ENCODE results near the gene TMPRSS4. TPM values are rescaled to one million over a fixed set of nuclear protein-coding genes. Genes with fewer than 3 reads are reported as not detected.

The TMPRSS4 gene
- total and polyA plus RNA-seq, 4 donors: 0.08 to 0.33 (median 0.24) TPM; not detected in 1

DNA sequence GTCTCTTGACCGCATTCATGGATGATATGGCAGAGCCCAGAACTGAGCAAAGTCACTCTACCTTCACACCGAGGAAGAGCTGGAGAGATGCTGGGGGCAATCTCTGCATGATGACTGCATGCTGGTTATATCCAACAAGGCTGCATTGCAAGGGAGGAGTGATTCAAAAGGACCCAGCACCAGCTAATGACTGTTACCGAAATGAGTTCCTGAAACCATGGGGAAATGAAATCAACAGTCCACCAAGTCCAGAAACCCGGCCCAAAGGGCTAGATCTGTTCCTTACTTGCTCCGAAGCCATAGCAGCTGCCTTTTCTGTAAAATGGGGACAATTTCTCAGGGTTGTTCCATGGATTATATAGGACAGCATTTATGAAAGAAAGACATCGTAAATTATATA lies 11.1 kb downstream of the TMPRSS4 start:
- Histone ChIP-seq H3K36me3 (ENCODE audit: control insufficient read depth in 4 of 4, insufficient read depth in 3 of 4, low read depth in 1 of 4, low read length in 3 of 4) (no peaks in the 10 kb centered on the region), H3K9me3 (ENCODE audit: control insufficient read depth in 4 of 4, low read length in 3 of 4) (peaks cover 2 to 18% (median 15%) of the 10 kb centered on the region in 4 donors), H3K4me1 (ENCODE audit: control insufficient read depth in 4 of 4, insufficient read depth in 4 of 4, low read length in 3 of 4) (peaks cover 0 to 1% (median 0%) of the 10 kb centered on the region in 4 donors), H3K4me3 (ENCODE audit: low read depth in 1 of 3, low read length in 3 of 3) (no peak overlapping the region), H3K9ac (ENCODE audit: low read depth in 1 of 2, low read length in 2 of 2) (no peak overlapping the region), H3K27me3 (ENCODE audit: control insufficient read depth in 4 of 4, insufficient read depth in 4 of 4, low read length in 3 of 4) (no peaks in the 10 kb centered on the region), H3K27ac (ENCODE audit: low read depth in 1 of 2, low read length in 2 of 2) (no peak overlapping the region)
- WGBS: 87% methylated on average over 6 of the region's 6 CpGs
- TF ChIP-seq ZBTB33 (IDR thresholded peaks at IDR 0.05): no peak
- TF ChIP-seq YY1 (IDR thresholded peaks at IDR 0.05): no peak
- no peak for TF ChIP-seq TAF1 (conservative IDR thresholded peaks at IDR 0.05)
- TF ChIP-seq, protein P1, sequence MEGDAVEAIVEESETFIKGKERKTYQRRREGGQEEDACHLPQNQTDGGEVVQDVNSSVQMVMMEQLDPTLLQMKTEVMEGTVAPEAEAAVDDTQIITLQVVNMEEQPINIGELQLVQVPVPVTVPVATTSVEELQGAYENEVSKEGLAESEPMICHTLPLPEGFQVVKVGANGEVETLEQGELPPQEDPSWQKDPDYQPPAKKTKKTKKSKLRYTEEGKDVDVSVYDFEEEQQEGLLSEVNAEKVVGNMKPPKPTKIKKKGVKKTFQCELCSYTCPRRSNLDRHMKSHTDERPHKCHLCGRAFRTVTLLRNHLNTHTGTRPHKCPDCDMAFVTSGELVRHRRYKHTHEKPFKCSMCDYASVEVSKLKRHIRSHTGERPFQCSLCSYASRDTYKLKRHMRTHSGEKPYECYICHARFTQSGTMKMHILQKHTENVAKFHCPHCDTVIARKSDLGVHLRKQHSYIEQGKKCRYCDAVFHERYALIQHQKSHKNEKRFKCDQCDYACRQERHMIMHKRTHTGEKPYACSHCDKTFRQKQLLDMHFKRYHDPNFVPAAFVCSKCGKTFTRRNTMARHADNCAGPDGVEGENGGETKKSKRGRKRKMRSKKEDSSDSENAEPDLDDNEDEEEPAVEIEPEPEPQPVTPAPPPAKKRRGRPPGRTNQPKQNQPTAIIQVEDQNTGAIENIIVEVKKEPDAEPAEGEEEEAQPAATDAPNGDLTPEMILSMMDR (IDR thresholded peaks at IDR 0.05; ENCODE audit: low read depth, low read length, missing input control): no peak
- TF ChIP-seq ATF3 (IDR thresholded peaks at IDR 0.05): no peak
- no peak for TF ChIP-seq FOXA2 (IDR thresholded peaks at IDR 0.05)
- TF ChIP-seq GABPA (IDR thresholded peaks at IDR 0.05 in 1 of 2, conservative IDR thresholded peaks at IDR 0.05 in 1 of 2): no peak
- no peak for DNase-seq (ENCODE audit: low spot score)

DNA sequence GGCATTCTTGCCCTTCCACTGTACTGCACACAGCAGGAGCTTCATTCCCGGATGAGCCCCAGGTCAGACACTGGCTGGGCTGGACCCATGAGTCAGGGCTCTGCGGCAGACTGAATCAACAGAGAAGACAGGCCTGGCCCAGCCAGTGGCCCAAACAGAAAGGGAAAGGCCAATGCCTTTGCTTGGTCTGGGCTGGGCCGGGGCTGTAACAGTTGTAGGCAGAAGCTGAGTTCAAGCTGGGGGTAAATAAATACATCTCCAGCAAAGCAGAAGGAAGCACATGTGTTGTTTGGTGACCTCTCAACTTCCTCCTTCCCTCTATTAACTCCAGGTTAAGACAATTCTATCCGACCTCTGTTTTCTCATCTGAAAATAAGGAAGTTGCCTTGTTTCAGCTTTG lies 11.7 kb downstream of the TMPRSS4 start:
- Histone ChIP-seq H3K9me3 (ENCODE audit: control insufficient read depth in 4 of 4, low read length in 3 of 4) (peaks cover 2 to 18% (median 15%) of the 10 kb centered on the region in 4 donors), H3K4me3 (ENCODE audit: low read depth in 1 of 3, low read length in 3 of 3) (no peak overlapping the region), H3K36me3 (ENCODE audit: control insufficient read depth in 4 of 4, insufficient read depth in 3 of 4, low read depth in 1 of 4, low read length in 3 of 4) (no peaks in the 10 kb centered on the region), H3K9ac (ENCODE audit: low read depth in 1 of 2, low read length in 2 of 2) (no peak overlapping the region), H3K4me1 (ENCODE audit: control insufficient read depth in 4 of 4, insufficient read depth in 4 of 4, low read length in 3 of 4) (peaks cover 0 to 1% (median 0%) of the 10 kb centered on the region in 4 donors), H3K27me3 (ENCODE audit: control insufficient read depth in 4 of 4, insufficient read depth in 4 of 4, low read length in 3 of 4) (no peaks in the 10 kb centered on the region), H3K27ac (ENCODE audit: low read depth in 1 of 2, low read length in 2 of 2) (no peak overlapping the region)
- TF ChIP-seq RXRA (IDR thresholded peaks at IDR 0.05): peak; percentile 21 to 26
- no peak for TF ChIP-seq GABPA (IDR thresholded peaks at IDR 0.05 in 1 of 2, conservative IDR thresholded peaks at IDR 0.05 in 1 of 2)
- no peak for TF ChIP-seq ATF3 (IDR thresholded peaks at IDR 0.05)
- DNase-seq (ENCODE audit: low spot score): no peak
- WGBS: 69% methylated on average over 4 of the region's 4 CpGs

DNA sequence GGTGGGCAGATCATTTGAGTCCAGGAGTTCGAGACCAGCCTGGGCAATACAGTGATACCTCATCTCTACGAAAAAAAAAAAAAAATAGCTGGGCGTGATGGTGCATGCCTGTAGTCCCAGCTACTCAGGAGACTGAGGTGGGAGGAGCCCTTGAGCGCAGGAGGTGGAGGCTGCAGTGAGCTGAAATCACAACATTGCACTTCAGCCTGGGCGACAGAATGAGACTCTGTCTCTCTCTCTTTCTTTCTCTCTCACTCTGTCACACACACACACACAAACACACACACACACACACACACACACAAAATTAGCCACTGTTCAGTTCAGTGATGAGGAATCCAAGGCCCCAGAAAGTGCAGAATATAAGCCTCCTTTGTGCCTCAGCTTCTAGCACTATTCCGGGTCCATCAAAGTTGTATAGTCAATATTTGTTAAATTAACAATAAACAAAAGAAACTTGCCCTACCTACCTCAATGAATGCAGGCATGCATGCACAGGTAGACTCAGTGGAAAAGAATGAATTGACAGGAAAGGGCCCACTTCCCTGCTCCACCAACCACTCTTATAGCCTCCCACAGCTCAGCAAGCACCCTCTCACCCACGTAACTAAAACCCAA lies 13.8 kb downstream of the TMPRSS4 start:
- Histone ChIP-seq H3K27me3 (ENCODE audit: control insufficient read depth in 4 of 4, insufficient read depth in 4 of 4, low read length in 3 of 4) (no peaks in the 10 kb centered on the region), H3K27ac (ENCODE audit: low read depth in 1 of 2, low read length in 2 of 2) (no peak overlapping the region), H3K9ac (ENCODE audit: low read depth in 1 of 2, low read length in 2 of 2) (no peak overlapping the region), H3K9me3 (ENCODE audit: control insufficient read depth in 4 of 4, low read length in 3 of 4) (peaks cover 2 to 18% (median 15%) of the 10 kb centered on the region in 4 donors), H3K4me1 (ENCODE audit: control insufficient read depth in 4 of 4, insufficient read depth in 4 of 4, low read length in 3 of 4) (peaks cover 0 to 1% (median 0%) of the 10 kb centered on the region in 4 donors), H3K4me3 (ENCODE audit: low read depth in 1 of 3, low read length in 3 of 3) (no peak overlapping the region), H3K36me3 (ENCODE audit: control insufficient read depth in 4 of 4, insufficient read depth in 3 of 4, low read depth in 1 of 4, low read length in 3 of 4) (no peaks in the 10 kb centered on the region)
- no peak for TF ChIP-seq ZBTB33 (IDR thresholded peaks at IDR 0.05)
- TF ChIP-seq EGR1 (IDR thresholded peaks at IDR 0.05; ENCODE audit: low read depth in 2 of 2): no peak
- TF ChIP-seq TAF1 (conservative IDR thresholded peaks at IDR 0.05): no peak
- 86% methylated on average over 7 of the region's 7 CpGs for whole genome bisulfite sequencing
- DNase-seq (ENCODE audit: low spot score): no peak
